Activated naive CD4-positive, alpha-beta T cell treated with anti-CD3 and anti-CD28 coated beads for 36 hours (primary cell): ENCODE results near the gene CCDC78. TPM values are rescaled to one million over a fixed set of nuclear protein-coding genes. Genes with fewer than 3 reads are reported as not detected.

Experiments used
- CTCF ChIA-PET: fragments of 350-600 bp; sonication (Branson Sonifier 250); formaldehyde crosslinking; loops from one replicate; lab custom pipeline; 2021; ENCODE audit warnings: antibody characterized with exemption; lab: Charles Lee
- DNase-seq: peaks from one replicate; pipeline ENCODE4 v3.0.0-alpha.2; 2020
- H3K27ac Mint-ChIP-seq: one replicate; pipeline ENCODE4 v1.8.0; 2021; ENCODE audit warnings: mild to moderate bottlenecking, mixed read lengths
- H3K27me3 Mint-ChIP-seq: one replicate; pipeline ENCODE4 v1.8.0; 2021; ENCODE audit warnings: low read depth, mixed read lengths
- H3K36me3 Mint-ChIP-seq: one replicate; pipeline ENCODE4 v1.8.0; 2021; ENCODE audit warnings: low read depth, mixed read lengths
- H3K4me1 Mint-ChIP-seq: one replicate; pipeline ENCODE4 v1.8.0; 2021; ENCODE audit warnings: low read depth, mixed read lengths
- H3K4me3 Mint-ChIP-seq: one replicate; pipeline ENCODE4 v1.8.0; 2021; ENCODE audit warnings: mild to moderate bottlenecking, moderate library complexity, mixed read lengths
- H3K9me3 Mint-ChIP-seq: one replicate; pipeline ENCODE4 v1.8.0; 2021; ENCODE audit warnings: mixed read lengths
- intact Hi-C: fragments of 100-400 bp; cut with micrococcal nuclease; formaldehyde crosslinking; loops from one replicate; pipeline ENCODE4 v1.15.1; 2023
- total RNA-seq, 2 experiments: library from RNA; stranded (reverse); gene quantifications; one replicate each; pipeline ENCODE4 v1.2.3, GENCODE V29; 2021

CCDC78 gene
- total RNA-seq, 2 experiments from 2014 or later: 1.2 to 1.3 TPM

DNA sequence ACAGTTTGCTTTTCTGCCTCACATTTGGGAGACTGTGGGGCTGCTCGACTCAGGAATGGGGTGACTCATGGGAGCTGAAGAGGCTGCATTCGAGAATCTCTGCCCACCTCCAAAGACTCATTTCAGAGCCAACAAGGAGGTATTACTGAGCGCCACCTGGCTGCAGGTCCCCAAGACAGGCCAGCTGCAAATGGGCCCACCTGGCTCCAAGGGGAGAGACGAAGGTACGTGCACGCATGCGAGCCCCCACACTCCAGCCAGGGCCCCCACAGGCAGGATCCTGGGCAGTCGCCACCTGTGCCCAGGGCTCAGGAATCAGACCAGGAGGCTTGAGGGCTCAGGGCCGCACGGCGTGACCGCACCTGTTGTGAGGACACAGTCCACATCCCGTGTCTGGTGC, 6.7 kb upstream of the CCDC78 start:
- no peak overlapping the region for H3K27ac Mint-ChIP-seq
- H3K27me3 Mint-ChIP-seq: no peaks in the 10 kb centered on the region
- H3K4me1 Mint-ChIP-seq: peaks cover 12% of the 10 kb centered on the region
- CTCF ChIA-PET: interaction anchor here (0.7 kb wide), 1 partner anchor 9 kb away, joined by 3 read pairs; no protein-coding TSS in a partner anchor
- DNase-seq: no peak
- intact Hi-C loops: no loop called here
- H3K9me3 Mint-ChIP-seq: no peaks in the 10 kb centered on the region
- peaks cover 10% of the 10 kb centered on the region for H3K36me3 Mint-ChIP-seq
- no peak overlapping the region for H3K4me3 Mint-ChIP-seq

DNA sequence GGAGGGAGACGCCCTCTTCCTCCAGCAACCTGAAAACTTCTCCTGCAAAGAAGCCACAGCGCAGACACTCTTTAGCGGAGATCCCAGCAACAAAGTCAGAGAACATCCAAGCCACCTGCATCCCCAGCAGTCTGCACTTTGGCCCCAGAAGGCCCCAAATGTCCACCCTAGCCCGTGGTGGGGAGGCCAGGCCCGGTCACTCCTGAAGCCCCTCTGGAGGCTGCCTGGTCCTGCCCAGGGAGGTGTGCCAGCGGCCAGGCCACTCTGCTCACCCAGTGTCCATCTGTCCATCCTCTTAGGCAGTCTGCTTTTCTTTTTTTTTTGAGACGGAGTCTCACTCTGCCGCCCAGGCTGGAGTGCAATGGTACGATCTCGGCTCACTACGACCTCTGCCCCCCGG, 6.1 kb upstream of the CCDC78 start:
- H3K4me3 Mint-ChIP-seq: no peak overlapping the region
- intact Hi-C loops: no loop called here
- no peak overlapping the region for H3K27ac Mint-ChIP-seq
- peaks cover 10% of the 10 kb centered on the region for H3K4me1 Mint-ChIP-seq
- H3K36me3 Mint-ChIP-seq: peaks cover 7% of the 10 kb centered on the region
- no peak for DNase-seq
- no peaks in the 10 kb centered on the region for H3K9me3 Mint-ChIP-seq
- H3K27me3 Mint-ChIP-seq: no peaks in the 10 kb centered on the region
- CTCF ChIA-PET: interaction anchor here (0.7 to 2.2 kb wide), 3 partner anchors 8 to 29 kb away, joined by 3 to 8 read pairs (median 3); no protein-coding TSS in a partner anchor

DNA sequence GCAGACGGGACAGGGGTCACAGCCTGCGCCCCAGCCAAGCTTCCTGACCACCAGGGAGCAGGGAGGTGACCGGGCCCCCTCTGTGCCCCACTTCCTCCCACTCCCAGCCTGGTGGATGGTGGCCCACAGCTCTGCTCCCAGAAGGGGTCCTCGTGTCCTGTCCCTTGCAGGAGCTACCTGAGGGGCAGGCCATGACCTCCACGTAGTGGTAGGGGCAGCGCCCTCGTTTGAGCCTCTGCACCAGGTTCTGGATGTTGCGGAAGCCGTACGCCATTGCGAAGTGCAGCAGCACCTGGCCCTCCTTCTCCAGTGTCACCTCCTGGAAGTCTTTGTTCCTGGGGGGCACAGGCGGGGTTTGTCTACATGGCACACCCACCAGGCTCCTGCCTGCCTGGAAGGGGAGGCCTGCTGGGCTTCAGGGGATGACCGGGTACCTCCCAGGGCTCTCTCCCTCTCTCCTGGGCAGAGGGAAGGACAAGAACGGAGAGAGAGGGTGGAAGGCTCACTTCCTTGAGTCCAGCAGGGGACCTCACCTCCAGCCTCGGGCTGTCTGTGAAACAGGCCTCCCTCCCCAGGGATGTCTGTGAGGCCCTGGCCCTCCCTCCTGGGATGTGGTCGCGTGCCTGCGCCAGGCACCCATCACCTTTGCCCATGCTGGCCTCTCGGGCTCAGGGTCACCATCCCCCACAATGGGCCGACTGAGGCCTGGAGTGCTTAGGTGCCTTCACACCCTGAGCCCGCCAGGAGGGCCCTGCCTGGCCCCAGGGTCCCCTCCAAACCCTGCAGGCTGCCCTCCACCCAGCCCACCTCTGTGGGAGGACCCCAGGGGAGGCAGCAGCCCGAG, 4.6 kb upstream of the CCDC78 start:
- H3K4me3 Mint-ChIP-seq: no peak overlapping the region

DNA sequence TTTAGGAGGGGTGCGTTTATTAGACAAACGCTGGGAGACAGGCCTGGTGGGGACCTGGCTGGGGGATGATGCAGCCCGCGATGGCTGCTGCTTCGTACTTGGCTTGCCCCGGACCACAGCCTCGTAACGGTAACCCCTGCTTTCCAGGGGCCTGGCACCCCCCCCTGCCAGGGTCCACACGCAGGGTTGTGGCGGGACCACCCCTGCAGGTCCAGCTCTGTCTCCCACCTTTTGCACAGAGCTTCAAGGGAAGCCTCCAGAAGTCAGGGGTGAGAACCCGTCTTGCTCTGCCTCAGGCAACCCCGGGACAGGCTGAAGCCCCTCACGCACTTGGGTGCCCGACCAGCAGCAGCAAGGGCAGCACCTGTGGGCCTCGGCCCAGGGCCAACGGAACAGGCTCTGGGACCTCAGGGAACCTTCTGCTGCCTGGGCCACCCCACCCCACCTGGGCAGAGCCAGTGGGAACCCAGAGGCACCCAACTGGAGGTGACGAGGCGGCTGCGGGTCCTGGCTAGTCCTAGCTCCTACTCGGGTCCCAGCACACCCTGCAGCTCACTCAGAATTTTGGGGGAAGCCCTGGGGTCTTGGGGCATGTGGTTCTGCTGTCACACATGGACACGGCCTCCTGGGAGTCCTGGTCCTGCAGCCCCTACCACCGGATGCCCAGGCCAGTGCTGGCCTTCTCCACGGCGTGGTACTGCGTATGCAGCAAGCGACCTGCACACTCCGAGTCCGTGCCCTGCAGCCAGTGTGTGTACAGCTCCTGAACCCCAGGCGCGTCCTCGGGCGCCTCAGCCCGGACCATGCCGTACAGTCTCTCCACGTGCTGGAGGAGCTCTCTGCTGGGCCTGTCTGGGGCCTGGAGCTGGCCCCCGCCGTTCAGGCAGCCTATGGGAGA, 3.8 kb upstream of the CCDC78 start:
- Mint-ChIP-seq H3K36me3 (peaks cover 5% of the 10 kb centered on the region), H3K4me1 (peaks cover 2% of the 10 kb centered on the region), H3K4me3 (no peak overlapping the region), H3K27ac (no peak overlapping the region), H3K27me3 (no peaks in the 10 kb centered on the region), H3K9me3 (no peaks in the 10 kb centered on the region)
- CTCF ChIA-PET: interaction anchor here (0.7 to 2.2 kb wide), 2 partner anchors 10 to 18 kb away, joined by 3 to 8 read pairs; no protein-coding TSS in a partner anchor
- no peak for DNase-seq
- intact Hi-C loops: no loop called here

More for the DNA sequence above, 4.6 kb upstream of the CCDC78 start:
- peaks cover 5% of the 10 kb centered on the region for H3K36me3 Mint-ChIP-seq
- CTCF ChIA-PET: interaction anchor here (2.2 kb wide), 1 partner anchor 19 kb away, joined by 8 read pairs; no protein-coding TSS in a partner anchor
- intact Hi-C loops: no loop called here
- H3K27me3 Mint-ChIP-seq: no peaks in the 10 kb centered on the region
- no peaks in the 10 kb centered on the region for H3K9me3 Mint-ChIP-seq
- DNase-seq: no peak
- H3K27ac Mint-ChIP-seq: no peak overlapping the region
- H3K4me1 Mint-ChIP-seq: peaks cover 8% of the 10 kb centered on the region

DNA sequence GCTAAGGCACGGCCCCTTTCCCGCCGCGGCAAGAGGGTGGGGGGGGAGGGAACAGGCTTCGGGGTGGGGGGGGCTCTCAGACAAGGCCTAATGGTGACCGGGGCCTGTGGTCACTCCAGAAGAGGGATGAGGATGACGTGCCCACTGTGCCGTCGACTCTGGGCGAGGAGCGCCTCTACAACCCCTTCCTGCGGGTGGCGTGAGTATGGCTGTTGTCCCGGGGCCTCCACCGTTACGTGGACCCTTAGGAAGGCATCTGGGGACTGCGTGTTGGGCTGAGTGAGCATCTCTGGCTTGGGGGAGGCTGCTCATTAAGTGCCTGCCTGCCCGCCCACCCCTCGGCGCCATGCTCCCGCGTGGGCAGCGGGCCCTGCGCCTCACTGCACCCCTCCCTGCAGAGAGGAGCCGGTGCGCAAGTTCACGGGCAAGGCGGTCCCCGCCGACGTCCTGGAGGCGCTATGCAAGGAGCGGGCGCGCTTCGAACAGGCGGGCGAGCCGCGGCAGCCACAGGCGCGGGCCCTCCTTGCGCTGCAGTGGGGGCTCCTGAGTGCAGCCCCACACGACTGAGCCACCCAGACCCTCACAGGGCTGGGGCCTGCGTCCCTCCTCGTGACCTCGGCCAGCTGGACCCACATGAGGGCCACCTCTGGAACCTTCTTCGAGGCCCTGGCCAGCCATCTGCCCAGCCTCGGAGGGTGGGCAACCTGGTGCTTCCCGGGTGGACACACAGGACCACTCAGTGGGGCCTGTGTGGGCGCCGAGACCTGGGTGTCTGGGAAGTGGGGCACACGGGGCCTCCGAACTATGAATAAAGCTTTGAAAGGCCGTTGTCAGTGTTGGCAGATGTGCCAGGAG, 2.9 kb upstream of the CCDC78 start:
- H3K36me3 Mint-ChIP-seq: peaks cover 2% of the 10 kb centered on the region
- DNase-seq: no peak
- intact Hi-C loops: no loop called here
- peak overlapping the region; percentile 42 for H3K4me3 Mint-ChIP-seq
- no peaks in the 10 kb centered on the region for H3K27me3 Mint-ChIP-seq
- CTCF ChIA-PET: interaction anchor here (0.7 kb wide), 1 partner anchor 9 kb away, joined by 3 read pairs; no protein-coding TSS in a partner anchor
- H3K4me1 Mint-ChIP-seq: peaks cover 2% of the 10 kb centered on the region
- H3K27ac Mint-ChIP-seq: no peak overlapping the region
- no peaks in the 10 kb centered on the region for H3K9me3 Mint-ChIP-seq

DNA sequence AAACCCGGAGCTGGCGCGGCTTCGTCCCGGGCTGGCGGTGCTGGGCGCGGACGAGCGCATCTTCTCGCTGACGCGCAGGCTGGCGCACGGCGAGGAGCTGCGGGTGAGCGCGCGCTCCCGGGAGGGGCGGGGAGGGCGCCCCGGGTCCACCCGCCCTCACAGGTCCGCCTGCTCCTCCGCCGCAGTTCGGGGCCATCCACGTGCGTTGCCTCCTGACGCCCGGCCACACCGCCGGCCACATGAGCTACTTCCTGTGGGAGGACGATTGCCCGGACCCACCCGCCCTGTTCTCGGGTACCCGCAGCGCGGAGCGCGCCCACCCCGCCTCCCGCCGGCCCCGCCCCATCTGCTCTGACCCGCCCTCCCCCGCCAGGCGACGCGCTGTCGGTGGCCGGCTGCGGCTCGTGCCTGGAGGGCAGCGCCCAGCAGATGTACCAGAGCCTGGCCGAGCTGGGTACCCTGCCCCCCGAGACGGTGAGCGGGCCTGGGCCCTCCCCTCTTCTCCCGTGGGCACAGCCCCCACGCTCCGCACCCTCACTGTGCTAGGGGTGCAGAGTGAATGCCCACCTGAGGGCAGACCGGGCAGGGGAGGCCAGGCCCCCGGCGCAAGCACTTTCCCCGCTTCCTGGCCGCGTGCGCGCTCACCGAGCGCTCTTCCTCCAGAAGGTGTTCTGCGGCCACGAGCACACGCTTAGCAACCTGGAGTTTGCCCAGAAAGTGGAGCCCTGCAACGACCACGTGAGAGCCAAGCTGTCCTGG, 2.1 kb upstream of the CCDC78 start:
- H3K4me3 Mint-ChIP-seq: peak overlapping the region; percentile 42
- H3K4me1 Mint-ChIP-seq: peaks cover 4% of the 10 kb centered on the region
- peak; percentile 48 for DNase-seq
- no peaks in the 10 kb centered on the region for H3K27me3 Mint-ChIP-seq
- no peaks in the 10 kb centered on the region for H3K9me3 Mint-ChIP-seq
- intact Hi-C loops: no loop called here
- no peak overlapping the region for H3K27ac Mint-ChIP-seq
- CTCF ChIA-PET: no interaction called here
- peaks cover 2% of the 10 kb centered on the region for H3K36me3 Mint-ChIP-seq

DNA sequence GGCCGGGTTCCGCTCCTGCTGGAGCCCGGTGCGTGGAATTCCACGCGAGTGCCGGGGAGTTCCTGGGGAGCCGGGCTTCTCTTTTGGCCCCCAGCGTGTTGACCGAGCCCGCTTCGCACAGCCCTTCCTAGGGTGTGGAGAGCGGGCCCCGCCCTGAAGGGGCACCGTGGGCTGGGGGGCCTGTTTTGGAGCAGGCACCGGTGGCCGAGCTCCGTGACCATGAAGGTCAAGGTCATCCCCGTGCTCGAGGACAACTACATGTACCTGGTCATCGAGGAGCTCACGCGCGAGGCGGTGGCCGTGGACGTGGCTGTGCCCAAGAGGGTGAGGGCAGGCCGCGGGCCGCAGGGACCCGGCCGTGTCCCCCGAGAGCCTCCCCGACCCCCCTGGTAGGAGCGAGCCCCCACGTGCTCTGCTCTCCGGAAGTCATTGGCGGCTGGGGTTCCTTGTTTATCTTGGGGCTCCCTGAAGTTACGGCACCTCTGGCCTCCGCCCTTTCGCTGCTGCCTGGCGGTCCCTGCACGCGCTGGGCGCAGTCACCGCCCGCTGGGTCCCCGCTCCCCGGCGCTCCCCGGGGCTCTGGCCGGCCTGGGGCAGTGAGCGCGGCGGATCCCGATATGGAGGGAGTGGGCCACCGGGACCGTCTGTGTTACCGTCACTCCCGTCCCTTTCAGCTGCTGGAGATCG, 1.2 kb upstream of the CCDC78 start:
- CTCF ChIA-PET: interaction anchor here (1.2 to 1.5 kb wide), 2 partner anchors 8 to 14 kb away, joined by 3 read pairs; no protein-coding TSS in a partner anchor
- Mint-ChIP-seq H3K36me3 (no peaks in the 10 kb centered on the region), H3K4me3 (peak overlapping the region; percentile 57), H3K4me1 (peaks cover 4% of the 10 kb centered on the region), H3K9me3 (no peaks in the 10 kb centered on the region), H3K27ac (no peak overlapping the region), H3K27me3 (no peaks in the 10 kb centered on the region)
- peak; percentile 37 for DNase-seq
- intact Hi-C loops: no loop called here

DNA sequence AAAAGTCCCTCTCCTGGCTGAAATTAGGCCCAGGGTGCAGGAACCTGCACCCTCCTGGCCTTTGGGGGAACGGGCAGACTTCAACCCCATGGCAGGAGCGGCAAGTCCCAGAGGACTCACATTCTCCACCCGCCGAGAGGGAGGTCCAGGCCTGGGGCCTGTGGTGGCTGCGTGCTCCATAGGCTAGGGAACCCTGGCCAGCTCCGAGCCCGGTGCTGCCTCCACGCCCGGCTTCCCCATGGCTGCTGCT, 130 bp downstream of the CCDC78 start:
- intact Hi-C loops: no loop called here
- Mint-ChIP-seq H3K27ac (no peak overlapping the region), H3K4me1 (peaks cover 4% of the 10 kb centered on the region), H3K27me3 (no peaks in the 10 kb centered on the region), H3K36me3 (no peaks in the 10 kb centered on the region), H3K4me3 (peak overlapping the region; percentile 64), H3K9me3 (no peaks in the 10 kb centered on the region)
- DNase-seq: no peak
- CTCF ChIA-PET: interaction anchor here (0.8 to 2.5 kb wide), 3 partner anchors 10 to 16 kb away, joined by 3 to 14 read pairs (median 3); no protein-coding TSS in a partner anchor

DNA sequence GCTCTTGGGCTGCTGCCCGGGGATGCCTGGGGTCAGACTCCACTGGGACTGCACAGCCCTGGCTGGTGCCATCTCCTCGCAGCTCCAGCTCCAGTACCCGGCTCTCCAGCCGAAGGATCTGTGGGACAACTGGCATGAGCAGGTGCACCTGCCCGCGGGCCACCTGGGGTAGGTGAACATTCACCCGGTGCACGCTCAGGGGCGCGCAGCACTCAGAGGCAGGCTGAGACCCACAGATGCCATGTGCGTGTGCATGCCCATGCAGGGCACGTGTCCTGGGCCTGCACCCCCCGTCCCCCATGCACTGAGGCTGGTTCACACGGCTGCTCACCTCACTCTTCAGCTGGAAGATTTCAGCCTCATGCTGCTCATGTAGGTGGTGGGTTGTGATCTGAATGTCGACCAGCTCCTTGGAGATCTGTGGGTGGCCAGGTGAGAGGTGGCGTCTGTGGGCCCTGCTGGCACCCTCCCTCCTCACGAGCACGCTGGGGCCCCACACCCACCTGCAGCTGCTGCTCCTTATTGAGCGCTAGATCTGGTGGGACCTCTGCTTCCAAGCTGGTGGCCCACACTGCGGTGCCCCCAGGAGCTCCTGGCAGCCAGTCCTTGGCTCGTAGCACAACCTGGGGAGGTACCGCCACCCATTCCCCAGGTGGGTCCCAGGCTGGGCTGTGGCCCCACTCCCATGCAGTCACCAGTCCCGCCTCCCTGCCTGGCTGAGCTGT, 618 bp downstream of the CCDC78 start:
- no peaks in the 10 kb centered on the region for H3K36me3 Mint-ChIP-seq
- no peaks in the 10 kb centered on the region for H3K27me3 Mint-ChIP-seq
- intact Hi-C loops: no loop called here
- no peak overlapping the region for H3K27ac Mint-ChIP-seq
- H3K9me3 Mint-ChIP-seq: no peaks in the 10 kb centered on the region
- peaks cover 4% of the 10 kb centered on the region for H3K4me1 Mint-ChIP-seq
- no peak for DNase-seq
- CTCF ChIA-PET: interaction anchor here (0.8 to 2.5 kb wide), 3 partner anchors 9 to 16 kb away, joined by 3 to 14 read pairs (median 6); partner anchors contain the start of gene CIAO3
- peak overlapping the region; percentile 12 for H3K4me3 Mint-ChIP-seq

DNA sequence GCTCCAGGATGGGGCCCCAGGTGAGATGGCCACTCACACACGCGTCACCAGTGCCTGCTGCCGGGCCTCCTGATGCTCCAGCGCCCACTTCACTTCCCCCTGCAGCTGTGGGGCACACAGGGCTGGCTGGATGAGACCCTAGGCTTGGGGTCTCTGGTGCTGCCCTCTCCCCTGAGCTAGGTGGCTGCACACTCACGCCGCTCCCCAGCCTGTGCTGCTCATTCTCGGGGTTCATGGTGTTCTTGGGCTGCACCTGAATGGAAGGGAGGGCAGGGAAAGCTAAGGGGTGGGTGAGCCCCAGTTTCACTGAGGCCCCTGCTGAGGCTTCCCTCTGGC, 1.2 kb downstream of the CCDC78 start:
- CTCF ChIA-PET: interaction anchor here (0.5 to 2.5 kb wide), 4 partner anchors 10 to 596 kb away, joined by 3 to 14 read pairs (median 6); partner anchors contain the start of gene CIAO3

More for the DNA sequence above, 1.2 kb downstream of the CCDC78 start:
- no peak overlapping the region for H3K27ac Mint-ChIP-seq
- H3K4me3 Mint-ChIP-seq: no peak overlapping the region
- no peaks in the 10 kb centered on the region for H3K9me3 Mint-ChIP-seq
- H3K4me1 Mint-ChIP-seq: peaks cover 8% of the 10 kb centered on the region
- H3K36me3 Mint-ChIP-seq: no peaks in the 10 kb centered on the region
- no peaks in the 10 kb centered on the region for H3K27me3 Mint-ChIP-seq
- no peak for DNase-seq
- intact Hi-C loops: no loop called here
